Measurements from ENCODE around the gene SCUBE1. TPM values are rescaled to one million over a fixed set of nuclear protein-coding genes. Genes with fewer than 3 reads are reported as not detected.
A peak's percentile ranks its signal among the peaks of the same experiment; 100 is the strongest.

SCUBE1 gene
- total and polyA plus RNA-seq, 2 of the 8 experiments (the other 6 are each of a cell fraction or from before 2014, with no cell fraction given) = 2.3 to 4.9 TPM

DNA sequence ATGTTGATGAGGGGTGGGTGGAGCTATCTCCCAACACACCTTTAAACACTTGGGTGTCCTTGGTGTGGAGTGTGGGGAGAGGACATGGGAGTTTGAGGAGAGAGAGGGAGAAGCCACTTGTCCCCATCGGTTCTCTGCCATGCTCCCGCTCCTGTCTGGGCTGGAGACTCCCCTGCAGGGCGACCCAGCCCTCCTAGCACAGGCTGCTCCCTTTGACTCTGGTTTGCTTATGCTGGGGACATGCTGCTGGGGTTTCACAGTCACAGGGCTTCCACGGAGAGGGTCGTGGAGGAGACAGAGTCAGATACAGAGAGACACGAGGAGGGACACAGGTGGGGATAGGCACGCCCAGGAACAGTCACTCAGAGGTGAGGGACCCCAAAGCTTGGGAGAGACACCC, 1.6 kb downstream of the SCUBE1 start:
- Histone ChIP-seq H3K4me2 (ENCODE audit: insufficient read depth in 1 of 2, low read depth in 2 of 2, low read length in 2 of 2) (peak overlapping the region; percentile 66 to 75; a peak in 2 of 4 replicates), H2BK5ac (ENCODE audit: low read depth, low read length) (no peak overlapping the region), H3K36me3 (ENCODE audit: control insufficient read depth in 2 of 4, insufficient read depth in 4 of 4, low read length in 3 of 4) (no peaks in the 10 kb centered on the region), H2AFZ (ENCODE audit: low read length) (no peak overlapping the region), H3K4me1 (replicated peaks in 1 of 4; ENCODE audit: control insufficient read depth in 3 of 4, insufficient read depth in 4 of 4, low read length in 3 of 4) (peaks cover 0 to 8% (median 3%) of the 10 kb centered on the region in 4 experiments; a peak in 3 of 7 replicates), H4K5ac (ENCODE audit: insufficient read length, low read depth, low read length) (no peak overlapping the region), H3K79me2 (ENCODE audit: control insufficient read depth in 1 of 2, insufficient read depth in 2 of 2, low read length in 2 of 2) (no peaks in the 10 kb centered on the region), H3K23me2 (ENCODE audit: low read depth, low read length) (peaks cover 9% of the 10 kb centered on the region; the same call in 1 of the 2 replicates), H4K91ac (replicated peaks; ENCODE audit: insufficient read length, low read length) (no peak overlapping the region), H3K9me3 (ENCODE audit: insufficient read depth in 2 of 2, low read depth in 1 of 2, low read length in 1 of 2) (no peaks in the 10 kb centered on the region), H2BK15ac (ENCODE audit: low read length) (no peak overlapping the region), H4K20me1 (replicated peaks in 1 of 2; ENCODE audit: control insufficient read depth in 1 of 2, insufficient read depth in 2 of 2, low read length in 2 of 2) (peaks cover 0 to 4% of the 10 kb centered on the region in 2 experiments), H3K4me3 (ENCODE audit: extremely low read depth in 1 of 4, insufficient read depth in 2 of 4, low read depth in 3 of 4, low read length in 4 of 4) (no peak overlapping the region), H2AK5ac (ENCODE audit: low read depth, low read length) (no peak overlapping the region), H3K18ac (ENCODE audit: extremely low read depth, low read length) (no peak overlapping the region), H3K4ac (replicated peaks; ENCODE audit: insufficient read length, low read depth, low read length) (no peak overlapping the region), H3K56ac (replicated peaks; ENCODE audit: insufficient read length, low read depth, low read length) (no peak overlapping the region), H2BK20ac (ENCODE audit: low read length) (no peak overlapping the region), H2BK12ac (ENCODE audit: low read depth, low read length) (0 out of 2 replicates have a peak overlapping the region, but pooled peaks have one; percentile 5), H3K23ac (ENCODE audit: insufficient read length) (no peak overlapping the region), H4K8ac (ENCODE audit: extremely low read depth, insufficient read depth, low read length) (no peak overlapping the region), H3K79me1 (ENCODE audit: low read depth, low read length) (no peaks in the 10 kb centered on the region), H3K27ac (ENCODE audit: low read depth, low read length) (no peak overlapping the region), H3K9ac (replicated peaks in 1 of 4; ENCODE audit: extremely low read depth in 1 of 4, low read depth in 3 of 4, low read length in 3 of 4) (no peak overlapping the region), H3K14ac (ENCODE audit: insufficient read length) (no peak overlapping the region), H2BK120ac (replicated peaks; ENCODE audit: low read depth, low read length) (no peak overlapping the region), H3K27me3 (replicated peaks in 1 of 4; ENCODE audit: control insufficient read depth in 3 of 4, extremely low read depth in 1 of 4, insufficient read depth in 3 of 4, low read length in 3 of 4) (peaks cover 22 to 48% (median 43%) of the 10 kb centered on the region in 4 experiments)
- ChIA-PET POLR2A (ENCODE audit: partially characterized antibody) (no interaction called here), CTCF (ENCODE audit: partially characterized antibody) (interaction anchor here (2.6 to 14.2 kb wide), 2 partner anchors 53 to 67 kb away, joined by 8 to 335 read pairs; no protein-coding TSS in a partner anchor)
- TF ChIP-seq JUN (IDR thresholded peaks at IDR 0.05; ENCODE audit: low read depth, low read length) (no peak), SRF (IDR thresholded peaks at IDR 0.05; ENCODE audit: low read depth, low read length) (no peak), SP2 (IDR thresholded peaks at IDR 0.05; ENCODE audit: low read length) (no peak), GTF2F1 (IDR thresholded peaks at IDR 0.05; ENCODE audit: borderline replicate concordance, low read depth, low read length) (no peak), EZH2 (IDR thresholded peaks at IDR 0.05; ENCODE audit: low read depth, low read length, severe bottlenecking) (no peak), BACH1 (IDR thresholded peaks at IDR 0.05; ENCODE audit: low read length) (no peak), SUZ12 (IDR thresholded peaks at IDR 0.05; ENCODE audit: low read length) (no peak; the same call in 1 of the 2 replicates), RFX5 (IDR thresholded peaks at IDR 0.05; ENCODE audit: borderline replicate concordance, low read depth, low read length) (no peak)
- TF ChIP-seq, protein P1, sequence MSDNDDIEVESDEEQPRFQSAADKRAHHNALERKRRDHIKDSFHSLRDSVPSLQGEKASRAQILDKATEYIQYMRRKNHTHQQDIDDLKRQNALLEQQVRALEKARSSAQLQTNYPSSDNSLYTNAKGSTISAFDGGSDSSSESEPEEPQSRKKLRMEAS (IDR thresholded peaks at IDR 0.05) = no peak
- TF ChIP-seq, protein P2, sequence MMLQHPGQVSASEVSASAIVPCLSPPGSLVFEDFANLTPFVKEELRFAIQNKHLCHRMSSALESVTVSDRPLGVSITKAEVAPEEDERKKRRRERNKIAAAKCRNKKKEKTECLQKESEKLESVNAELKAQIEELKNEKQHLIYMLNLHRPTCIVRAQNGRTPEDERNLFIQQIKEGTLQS (IDR thresholded peaks at IDR 0.05; ENCODE audit: insufficient read depth, low read depth, low read length) = no peak
- no peak for FAIRE-seq
- DNase-seq (ENCODE audit: low read depth in 1 of 2, low spot score in 2 of 2) = no peak
- WGBS, 2 experiments (ENCODE audit: extremely low coverage in 1 of 2, insufficient coverage in 1 of 2, insufficient read length in 1 of 2, insufficient replicate concordance in 2 of 2, low coverage in 1 of 2, low lambda C conversion rate in 2 of 2, missing lambda C conversion rate in 1 of 2) = 65% methylated on average over 7 of the region's 7 CpGs; no CpG with 5 or more reads in 1 of the 2 experiments
